Lung (tissue), 12 donors: Measurements from ENCODE around the gene SOBP. TPM values are rescaled to one million over a fixed set of nuclear protein-coding genes. Genes with fewer than 3 reads are reported as not detected.
"Not testable (repeated sequence)": the region's sequence is repeated elsewhere in the genome, so short reads cannot be mapped to it uniquely, and the experiment has no call there.

Source experiments
- ATAC-seq: fragments of 200-7000 bp; cut with Tn5 transposase; one replicate; pipeline ENCODE4 v1.9.1; 2020; ENCODE audit warnings: moderate number of reproducible peaks; ENCODE audit not compliant: insufficient read depth, low FRiP score
- DNase-seq, 3 donors: peaks; one replicate each; pipeline ENCODE4 v3.0.0-alpha.2; 2013 to 2017
- H3K27ac ChIP-seq, 2 donors: one replicate each; pipeline ENCODE4 v1.5.1; 2013; ENCODE audit warnings: mild to moderate bottlenecking in 2 of 2, moderate library complexity in 2 of 2, control low read depth in 1 of 2, inconsistent platforms in 1 of 2, low read depth in 1 of 2, low read length in 1 of 2
- H3K27me3 ChIP-seq, 3 donors: one replicate each; pipeline ENCODE4 v1.5.1; 2013; ENCODE audit warnings: low read length in 2 of 3; ENCODE audit not compliant: control insufficient read depth in 3 of 3, insufficient read depth in 3 of 3
- H3K36me3 ChIP-seq, 4 donors: one replicate each; pipeline ENCODE4 v1.5.1; 2013; ENCODE audit warnings: low read length in 4 of 4, mild to moderate bottlenecking in 1 of 4, moderate library complexity in 1 of 4; ENCODE audit not compliant: control insufficient read depth in 4 of 4, insufficient read depth in 4 of 4
- H3K4me1 ChIP-seq, 5 donors: one replicate each; pipeline ENCODE4 v1.5.1; 2013; ENCODE audit warnings: low read length in 5 of 5, mild to moderate bottlenecking in 2 of 5, moderate library complexity in 1 of 5; ENCODE audit not compliant: control insufficient read depth in 5 of 5, insufficient read depth in 5 of 5
- H3K4me3 ChIP-seq: one replicate; pipeline ENCODE4 v1.5.1; 2013; ENCODE audit warnings: mild to moderate bottlenecking, control low read depth, moderate library complexity
- H3K9ac ChIP-seq, 2 donors: one replicate each; pipeline ENCODE4 v1.5.1; 2013; ENCODE audit warnings: low read length in 2 of 2, control low read depth in 1 of 2; ENCODE audit not compliant: insufficient read depth in 1 of 2
- H3K9me3 ChIP-seq, 4 donors: one replicate each; pipeline ENCODE4 v1.5.1; 2013; ENCODE audit warnings: low read length in 3 of 4, mild to moderate bottlenecking in 1 of 4, moderate library complexity in 1 of 4; ENCODE audit not compliant: control insufficient read depth in 4 of 4, insufficient read depth in 3 of 4
- WGBS, 2 donors: extraction: QIAGEN DNeasy Blood & Tissue Kit; methylation state at CpG; one replicate each; pipeline ENCODE4 v1.1.7; 2013; 5-methylcytosine and 5-hydroxymethylcytosine counted together
- polyA plus RNA-seq, 2 donors: library from polyadenylated mRNA; stranded (reverse); fragments of 200-250 nt; gene quantifications; one replicate each; pipeline ENCODE4 v1.2.1, GENCODE V29; 2013
- total RNA-seq, 2 donors: library from RNA; depleted of rRNA in 1 of 2; stranded (reverse); fragments of >200 nt in 1 of 2; gene quantifications; one replicate each; pipeline ENCODE4 v1.2.1, GENCODE V29; 2014 to 2021
- TF ChIP-seq, protein P1 (sequence below): IDR thresholded peaks from 2 replicates; pipeline ENCODE4 v1.5.1; 2012; ENCODE audit warnings: mild to moderate bottlenecking; ENCODE audit errors: control extremely low read depth, extremely low read depth
- donor health status: control.
- donor health status: control.
- donor health status: Bipolar disorder and iron deficiency.
- donor health status: healthy.
- donor health status: DM: yes; HTN: yes; CAD: no.

Gene SOBP
- total and polyA plus RNA-seq, 4 donors: 1.6 to 14.5 (median 5.8) TPM

- DNase-seq: no peak
- Histone ChIP-seq H3K9ac (no peak overlapping the region), H3K27ac (no peak overlapping the region), H3K4me3 (no peak overlapping the region), H3K9me3 (peaks cover 0 to 3% (median 0%) of the 10 kb centered on the region in 4 donors), H3K36me3 (no peaks in the 10 kb centered on the region), H3K27me3 (peaks cover 0 to 10% (median 3%) of the 10 kb centered on the region in 3 donors), H3K4me1 (no peaks in the 10 kb centered on the region)
- no peak for ATAC-seq
- TF ChIP-seq, protein P1, sequence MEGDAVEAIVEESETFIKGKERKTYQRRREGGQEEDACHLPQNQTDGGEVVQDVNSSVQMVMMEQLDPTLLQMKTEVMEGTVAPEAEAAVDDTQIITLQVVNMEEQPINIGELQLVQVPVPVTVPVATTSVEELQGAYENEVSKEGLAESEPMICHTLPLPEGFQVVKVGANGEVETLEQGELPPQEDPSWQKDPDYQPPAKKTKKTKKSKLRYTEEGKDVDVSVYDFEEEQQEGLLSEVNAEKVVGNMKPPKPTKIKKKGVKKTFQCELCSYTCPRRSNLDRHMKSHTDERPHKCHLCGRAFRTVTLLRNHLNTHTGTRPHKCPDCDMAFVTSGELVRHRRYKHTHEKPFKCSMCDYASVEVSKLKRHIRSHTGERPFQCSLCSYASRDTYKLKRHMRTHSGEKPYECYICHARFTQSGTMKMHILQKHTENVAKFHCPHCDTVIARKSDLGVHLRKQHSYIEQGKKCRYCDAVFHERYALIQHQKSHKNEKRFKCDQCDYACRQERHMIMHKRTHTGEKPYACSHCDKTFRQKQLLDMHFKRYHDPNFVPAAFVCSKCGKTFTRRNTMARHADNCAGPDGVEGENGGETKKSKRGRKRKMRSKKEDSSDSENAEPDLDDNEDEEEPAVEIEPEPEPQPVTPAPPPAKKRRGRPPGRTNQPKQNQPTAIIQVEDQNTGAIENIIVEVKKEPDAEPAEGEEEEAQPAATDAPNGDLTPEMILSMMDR: no peak
- WGBS, 2 donors: 77 to 88% methylated on average over 1 of the region's 1 CpG
Measured at GRCh38 chr6:107470364-107470763, 19.6 kb upstream of the SOBP start.

DNA sequence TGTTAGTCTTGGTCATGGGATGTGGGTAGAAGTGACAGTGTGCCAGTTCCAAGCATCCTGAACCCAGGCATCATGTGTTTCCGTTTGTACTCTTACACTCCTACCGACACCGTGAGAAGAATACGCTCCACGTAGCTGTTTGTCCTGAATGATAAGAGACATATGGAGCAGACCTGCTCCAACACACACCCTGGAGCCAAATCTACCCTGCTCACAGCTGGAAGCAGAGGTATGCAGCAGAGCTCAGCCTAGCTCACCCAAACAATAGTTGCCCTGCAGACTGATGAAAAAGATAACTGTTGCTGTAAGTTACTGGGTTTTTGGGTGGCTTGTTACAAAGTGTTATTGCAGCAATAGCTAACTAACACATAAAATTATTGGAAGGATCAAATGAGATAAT lies 16.3 kb upstream of the SOBP start:
- WGBS, 2 donors: 60 to 69% methylated on average over 5 of the region's 5 CpGs

GRCh38 chr6:107475360-107475759 lies 14.6 kb upstream of the SOBP start:
- DNase-seq, H3K4me3 ChIP-seq, ATAC-seq, H3K36me3 ChIP-seq, H3K4me1 ChIP-seq, H3K27ac ChIP-seq, H3K9me3 ChIP-seq, H3K9ac ChIP-seq: not testable (repeated sequence)
- H3K27me3 ChIP-seq: peaks cover 0 to 10% (median 3%) of the 10 kb centered on the region in 3 donors
- WGBS, 2 donors: 81 to 95% methylated on average over 3 of the region's 3 CpGs

More for the DNA sequence above, 16.3 kb upstream of the SOBP start:
- TF ChIP-seq, protein P1: no peak
- Histone ChIP-seq H3K9me3 (peaks cover 0 to 3% (median 0%) of the 10 kb centered on the region in 4 donors), H3K27me3 (peaks cover 0 to 10% (median 3%) of the 10 kb centered on the region in 3 donors), H3K4me3 (no peak overlapping the region), H3K27ac (no peak overlapping the region), H3K9ac (no peak overlapping the region), H3K4me1 (no peaks in the 10 kb centered on the region), H3K36me3 (no peaks in the 10 kb centered on the region)
- no peak for ATAC-seq
- DNase-seq: no peak

- not testable (repeated sequence) for H3K9ac ChIP-seq, H3K4me3 ChIP-seq, H3K9me3 ChIP-seq, ATAC-seq, DNase-seq, H3K4me1 ChIP-seq, H3K27ac ChIP-seq, H3K36me3 ChIP-seq
- 72 to 73% methylated on average over 2 to 3 of the region's 3 CpGs for WGBS, 2 donors
- H3K27me3 ChIP-seq: peaks cover 0 to 12% (median 3%) of the 10 kb centered on the region in 3 donors
Measured at GRCh38 chr6:107475826-107476225, 14.1 kb upstream of the SOBP start.
